Heart right ventricle (tissue), 16 donors: ENCODE data around the gene SLC26A8. TPM values are rescaled to one million over a fixed set of nuclear protein-coding genes. Genes with fewer than 3 reads are reported as not detected.

ENCODE experiments used
- ATAC-seq, 8 donors: fragments of 200-7000 bp; cut with Tn5 transposase; one replicate each; pipeline ENCODE4 v1.9.1; 2020; ENCODE audit warnings: mild to moderate bottlenecking in 8 of 8, moderate library complexity in 8 of 8, moderate number of reproducible peaks in 1 of 8
- DNase-seq, 2 donors: peaks; one replicate each; pipeline ENCODE4 v3.0.0-alpha.2; 2020
- H3K27ac ChIP-seq, 10 donors: fragments of 200-600 bp; sonication (generic) in 2 of 10; one replicate each; pipeline versions ENCODE4 v1.5.0 to v1.8.0; 2020 to 2022; ENCODE audit warnings: mild to moderate bottlenecking in 3 of 10
- H3K27me3 ChIP-seq, 7 donors: fragments of 200-600 bp; one replicate each; pipeline ENCODE4 v1.8.0; 2021 to 2022; ENCODE audit warnings: mild to moderate bottlenecking in 2 of 7
- H3K36me3 ChIP-seq, 9 donors: fragments of 200-600 bp; sonication (generic) in 1 of 9; one replicate each; pipeline versions ENCODE4 v1.5.0 to v1.8.0; 2020 to 2022; ENCODE audit warnings: mild to moderate bottlenecking in 2 of 9
- H3K4me1 ChIP-seq, 9 donors: fragments of 200-600 bp; sonication (generic) in 1 of 9; one replicate each; pipeline versions ENCODE4 v1.5.0 to v1.8.0; 2020 to 2022; ENCODE audit warnings: mild to moderate bottlenecking in 4 of 9
- H3K4me3 ChIP-seq, 10 donors: fragments of 200-600 bp; sonication (generic) in 2 of 10; one replicate each; pipeline versions ENCODE4 v1.5.0 to v1.8.0; 2020 to 2022; ENCODE audit warnings: mild to moderate bottlenecking in 7 of 10, moderate library complexity in 2 of 10
- H3K9me3 ChIP-seq, 11 donors: fragments of 200-600 bp in 10 of 11; sonication (generic) in 2 of 11; one replicate each; pipeline versions ENCODE4 v1.5.0 to v1.8.0; 2013 to 2022; ENCODE audit warnings: mild to moderate bottlenecking in 2 of 11, control low read depth in 1 of 11, moderate library complexity in 1 of 11
- WGBS, 2 donors: extraction: QIAGEN DNeasy Blood & Tissue Kit; methylation state at CpG; one replicate each; pipeline ENCODE4 v1.1.7; 2013; ENCODE audit warnings: inconsistent platforms in 1 of 2; 5-methylcytosine and 5-hydroxymethylcytosine counted together
- intact Hi-C, 10 donors: fragments of 100-400 bp; cut with DNase I; formaldehyde crosslinking; loops; one replicate each; pipeline versions ENCODE4 v1.11.1 to v1.14.2; 2022
- polyA plus RNA-seq, 2 donors: library from polyadenylated mRNA; stranded (reverse); fragments of 200-250 nt; gene quantifications; one replicate each; pipeline ENCODE4 v1.2.3, GENCODE V29; 2013
- total RNA-seq, 10 donors: library from RNA; stranded (reverse); fragmentation: NEBNext Ultra II Directional in 3 of 10; extraction: Animal tissue kit (Norgen Biotek cat#: 25700) in 3 of 10; gene quantifications; one replicate each; pipeline versions ENCODE4 v1.2.1 to v1.2.4, GENCODE V29; 2021 to 2023
- TF ChIP-seq, protein P1 (sequence below), 9 donors: fragments of 200-600 bp; sonication (generic) in 2 of 9; IDR thresholded peaks; one replicate each; pipeline versions ENCODE4 v1.5.0 to v1.8.0; 2021 to 2022; ENCODE audit warnings: antibody characterized with exemption in 9 of 9, mild to moderate bottlenecking in 5 of 9, moderate library complexity in 1 of 9
- donor health status: Arrhythmogenic right ventricular cardiomyopathy.
- donor health status: ischemic (EF 13 %, LVEDD 7.1; RV severe dilation, severe dysfunction).
- donor health status: healthy with polysubstance abuse.
- donor health status: DM: no; HTN: yes; CAD: no.
- donor health status: DM: no; HTN: no; CAD: no.
- donor health status: ischemic (EF 25% LVEDD 6.9; RV normal size, moderate dysfunction).
- donor health status: ischemic (EF 25% LVEDD 5.7; RV mildly dilated, moderate dysfunction).
- donor health status: healthy.
- donor health status: DM: yes; HTN: yes; CAD: no.
- donor health status: Ischemic cardiomyopathy.
- donor health status: ischemic (EF 35%, LVEDD 5.7; RV mildly dilated, moderate dysfunction).
- donor health status: nonischemic (EF 11% LVEDD 7.7; RV severe dilation, severe dysfunction).
- donor health status: DM: yes; HTN: yes; CAD: no.
- donor health status: PGD.
- donor health status: ischemic (EF 29% LVEDD 5.4; RV normal size, mild dysfunction).
- donor health status: nonischemic (EF 23%, LVEDD 6.1; RV moderate dilation, normal function).

Gene SLC26A8
- total and polyA plus RNA-seq, 12 donors = 0.03 to 0.11 (median 0.10) TPM; not detected in 6

DNA sequence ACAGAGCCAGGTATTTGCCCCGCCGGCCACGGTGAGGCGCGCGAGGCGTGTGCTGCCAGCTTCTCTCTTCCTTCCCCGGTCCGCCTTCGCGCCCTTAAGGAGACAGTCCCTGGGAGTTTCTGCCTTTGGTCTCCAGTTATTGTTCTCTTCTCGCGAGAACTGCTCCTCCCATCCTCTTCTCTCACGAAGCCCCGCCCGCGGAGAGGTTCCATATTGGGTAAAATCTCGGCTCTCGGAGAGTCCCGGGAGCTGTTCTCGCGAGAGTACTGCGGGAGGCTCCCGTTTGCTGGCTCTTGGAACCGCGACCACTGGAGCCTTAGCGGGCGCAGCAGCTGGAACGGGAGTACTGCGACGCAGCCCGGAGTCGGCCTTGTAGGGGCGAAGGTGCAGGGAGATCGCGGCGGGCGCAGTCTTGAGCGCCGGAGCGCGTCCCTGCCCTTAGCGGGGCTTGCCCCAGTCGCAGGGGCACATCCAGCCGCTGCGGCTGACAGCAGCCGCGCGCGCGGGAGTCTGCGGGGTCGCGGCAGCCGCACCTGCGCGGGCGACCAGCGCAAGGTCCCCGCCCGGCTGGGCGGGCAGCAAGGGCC, 3.2 kb upstream of the SLC26A8 start, which contains the start of gene MAPK14:
Gene MAPK14, plus strand, starts transcription at position 308 of the 587 bp plus-strand sequence. CDS start 350 bp downstream, outside the sequence.
- H3K9me3 ChIP-seq = no peaks in the 10 kb centered on the region
- TF ChIP-seq, protein P1, sequence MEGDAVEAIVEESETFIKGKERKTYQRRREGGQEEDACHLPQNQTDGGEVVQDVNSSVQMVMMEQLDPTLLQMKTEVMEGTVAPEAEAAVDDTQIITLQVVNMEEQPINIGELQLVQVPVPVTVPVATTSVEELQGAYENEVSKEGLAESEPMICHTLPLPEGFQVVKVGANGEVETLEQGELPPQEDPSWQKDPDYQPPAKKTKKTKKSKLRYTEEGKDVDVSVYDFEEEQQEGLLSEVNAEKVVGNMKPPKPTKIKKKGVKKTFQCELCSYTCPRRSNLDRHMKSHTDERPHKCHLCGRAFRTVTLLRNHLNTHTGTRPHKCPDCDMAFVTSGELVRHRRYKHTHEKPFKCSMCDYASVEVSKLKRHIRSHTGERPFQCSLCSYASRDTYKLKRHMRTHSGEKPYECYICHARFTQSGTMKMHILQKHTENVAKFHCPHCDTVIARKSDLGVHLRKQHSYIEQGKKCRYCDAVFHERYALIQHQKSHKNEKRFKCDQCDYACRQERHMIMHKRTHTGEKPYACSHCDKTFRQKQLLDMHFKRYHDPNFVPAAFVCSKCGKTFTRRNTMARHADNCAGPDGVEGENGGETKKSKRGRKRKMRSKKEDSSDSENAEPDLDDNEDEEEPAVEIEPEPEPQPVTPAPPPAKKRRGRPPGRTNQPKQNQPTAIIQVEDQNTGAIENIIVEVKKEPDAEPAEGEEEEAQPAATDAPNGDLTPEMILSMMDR (IDR thresholded peaks at IDR 0.05) = peak; percentile 86 to 98 (median 91)
- intact Hi-C loops = loop anchor here in 9 of 10 donors (1.0 to 10.0 kb wide), 7 partner anchors 67 to 337 kb away; partner anchors contain the start of gene BRPF3 (in 6 of the 9)
- H3K36me3 ChIP-seq = no peaks in the 10 kb centered on the region
- H3K4me3 ChIP-seq = peak within 1 kb of the TSS; percentile 82 to 100 (median 96)
- DNase-seq (peak; percentile 99 to 100), ATAC-seq (peak; percentile 96 to 98 (median 96))
- peak within 1 kb of the TSS; percentile 84 to 96 (median 94) for H3K27ac ChIP-seq
- WGBS, 2 donors = 0 to 1% methylated on average over 60 to 62 of the region's 62 CpGs
- peaks cover 5 to 49% (median 29%) of the 10 kb centered on the region in 9 donors for H3K4me1 ChIP-seq
- peaks cover 0 to 21% (median 18%) of the 10 kb centered on the region in 7 donors for H3K27me3 ChIP-seq

DNA sequence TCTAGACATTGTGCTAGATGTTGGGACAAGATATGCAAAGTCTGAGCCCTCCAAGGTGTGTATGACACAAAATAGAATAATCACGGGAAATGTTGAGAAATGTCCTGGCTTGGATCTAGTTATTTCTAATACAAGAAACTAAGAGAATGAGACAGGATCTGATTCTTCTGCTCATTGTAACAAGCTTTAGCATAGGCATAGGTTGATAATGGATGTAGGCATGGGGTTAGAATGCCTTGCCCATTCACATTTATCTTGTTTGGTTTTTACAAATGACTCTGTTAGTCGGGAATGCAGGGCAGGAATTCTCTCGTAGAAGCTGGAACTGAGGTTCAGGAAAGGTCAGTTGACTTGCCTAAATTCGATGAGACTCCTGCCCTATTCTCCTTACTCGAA, 1.5 kb upstream of the SLC26A8 start:
- intact Hi-C loops = loop anchor here (1.0 to 10.0 kb wide), 7 partner anchors 69 to 339 kb away; partner anchors contain the start of gene BRPF3 (in 6 of the 10)
- DNase-seq (no peak), ATAC-seq (no peak)
- H3K27ac ChIP-seq = no peak overlapping the region
- H3K27me3 ChIP-seq = peaks cover 0 to 21% (median 18%) of the 10 kb centered on the region in 7 donors
- 42% methylated on average over 5 of the region's 5 CpGs for WGBS, 2 donors
- TF ChIP-seq, protein P1 (IDR thresholded peaks at IDR 0.05) = no peak
- H3K4me3 ChIP-seq = no peak overlapping the region
- peaks cover 5 to 34% (median 16%) of the 10 kb centered on the region in 9 donors for H3K4me1 ChIP-seq
- H3K9me3 ChIP-seq = no peaks in the 10 kb centered on the region
- no peaks in the 10 kb centered on the region for H3K36me3 ChIP-seq

DNA sequence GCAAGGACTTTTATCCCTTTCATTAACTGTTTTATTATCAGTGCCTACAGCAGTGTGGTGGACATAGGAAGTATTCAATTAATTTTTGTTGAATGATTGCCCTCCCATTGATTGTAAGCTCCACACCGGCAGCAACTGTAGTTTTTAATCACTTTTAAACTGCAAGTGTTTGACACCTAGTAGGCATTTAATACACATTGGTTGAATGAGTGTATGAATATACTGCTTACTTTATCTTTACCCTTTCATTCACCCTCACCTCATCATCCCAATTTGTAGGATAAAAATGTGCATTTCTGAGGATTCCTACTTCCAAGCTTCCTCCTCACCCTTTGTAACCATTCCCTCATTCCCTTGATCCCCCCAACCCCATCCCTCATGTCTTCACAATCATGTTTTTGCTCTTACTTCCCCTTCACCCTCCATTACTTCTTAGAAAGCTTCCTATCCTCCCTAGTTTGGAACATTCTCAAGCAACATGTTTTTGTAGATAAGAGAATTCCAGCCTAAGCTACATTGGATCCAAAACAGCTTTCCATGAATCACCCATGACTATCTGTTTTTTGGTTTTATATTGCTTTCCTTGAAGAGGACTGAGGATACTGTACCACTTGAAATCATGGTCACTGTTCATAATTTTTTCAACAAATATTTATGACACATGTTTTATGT, 955 bp upstream of the SLC26A8 start:
- intact Hi-C loops = loop anchor here in 5 of 10 donors (5.0 to 10.0 kb wide), 4 partner anchors 167 to 339 kb away; partner anchors contain the start of gene BRPF3 (in 3 of the 5)
- Histone ChIP-seq H3K36me3 (no peaks in the 10 kb centered on the region), H3K27ac (no peak overlapping the region), H3K4me3 (no peak overlapping the region), H3K27me3 (peaks cover 0 to 21% (median 18%) of the 10 kb centered on the region in 7 donors), H3K4me1 (peaks cover 5 to 33% (median 15%) of the 10 kb centered on the region in 9 donors), H3K9me3 (no peaks in the 10 kb centered on the region)
- DNase-seq (no peak), ATAC-seq (no peak)
- 81 to 86% methylated on average over 1 of the region's 1 CpG for WGBS, 2 donors
- TF ChIP-seq, protein P1 (IDR thresholded peaks at IDR 0.05) = no peak

DNA sequence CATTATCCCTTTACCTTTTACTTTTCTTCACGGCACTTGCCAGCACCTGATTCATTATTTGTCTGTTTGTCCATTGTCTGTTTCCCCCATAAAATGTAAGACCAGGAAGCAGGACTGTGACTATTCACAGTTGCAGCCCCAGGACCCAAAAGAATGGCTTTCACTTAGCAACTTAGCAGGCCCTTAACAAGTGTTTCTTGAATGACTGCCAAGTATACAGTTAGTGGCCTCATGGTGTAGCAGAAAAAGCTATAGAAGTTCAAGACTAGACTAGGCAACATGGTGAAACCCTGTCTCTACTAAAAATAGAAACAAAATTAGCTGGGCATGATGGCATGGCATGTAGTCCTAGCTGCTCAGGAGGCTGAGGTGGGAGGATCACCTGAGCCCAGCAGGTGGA, 4.3 kb downstream of the SLC26A8 start:
- no peaks in the 10 kb centered on the region for H3K9me3 ChIP-seq
- intact Hi-C loops = loop anchor here in 4 of 10 donors (10.0 kb wide), 2 partner anchors 335 to 345 kb away; no protein-coding TSS in a partner anchor
- H3K27ac ChIP-seq = no peak overlapping the region
- TF ChIP-seq, protein P1 (IDR thresholded peaks at IDR 0.05) = no peak
- H3K27me3 ChIP-seq = peaks cover 0 to 33% (median 17%) of the 10 kb centered on the region in 7 donors
- H3K4me1 ChIP-seq = peaks cover 0 to 24% (median 0%) of the 10 kb centered on the region in 9 donors
- no peak for DNase-seq
- H3K36me3 ChIP-seq = no peaks in the 10 kb centered on the region
- WGBS, 2 donors = 0 to 48% methylated on average over 1 of the region's 1 CpG
- H3K4me3 ChIP-seq = no peak overlapping the region
- ATAC-seq = no peak
